Calu3 (cell line): Measurements from ENCODE around the gene GPR31. TPM values are rescaled to one million over a fixed set of nuclear protein-coding genes. Genes with fewer than 3 reads are reported as not detected.

Source experiments
- BruUV-seq: library from RNA; stranded (reverse); fragments of 400-500 nt; replicated peaks from 2 replicates; lab custom pipeline; 2021; lab: Mats Ljungman, UMichigan
- CTCF ChIA-PET: fragments of 300-600 bp; sonication (Branson Sonifier 250); formaldehyde crosslinking; loops from one replicate; lab custom pipeline; 2022; ENCODE audit warnings: antibody characterized with exemption; lab: Charles Lee
- DNase-seq: peaks from one replicate; pipeline ENCODE4 v3.0.0; 2022
- H3K27ac Mint-ChIP-seq: one replicate; pipeline ENCODE4 v1.8.0; 2022; ENCODE audit warnings: mixed read lengths; ENCODE audit not compliant: unreplicated experiment
- H3K27me3 Mint-ChIP-seq: one replicate; pipeline ENCODE4 v1.8.0; 2022; ENCODE audit warnings: mixed read lengths; ENCODE audit not compliant: unreplicated experiment
- H3K36me3 Mint-ChIP-seq: one replicate; pipeline ENCODE4 v1.8.0; 2022; ENCODE audit warnings: mild to moderate bottlenecking, moderate library complexity, mixed read lengths; ENCODE audit not compliant: insufficient read depth, unreplicated experiment
- H3K4me1 Mint-ChIP-seq: one replicate; pipeline ENCODE4 v1.8.0; 2022; ENCODE audit warnings: mild to moderate bottlenecking, low read depth, mixed read lengths; ENCODE audit not compliant: unreplicated experiment
- H3K4me3 Mint-ChIP-seq: one replicate; pipeline ENCODE4 v1.8.0; 2022; ENCODE audit warnings: mild to moderate bottlenecking, low read depth, moderate library complexity, mixed read lengths; ENCODE audit not compliant: unreplicated experiment
- H3K9me3 Mint-ChIP-seq: one replicate; pipeline ENCODE4 v1.8.0; 2022; ENCODE audit warnings: low read depth, mixed read lengths; ENCODE audit not compliant: unreplicated experiment
- intact Hi-C: fragments of 100-400 bp; cut with micrococcal nuclease; formaldehyde crosslinking; loops from one replicate; pipeline ENCODE4 v1.10.0; 2022; ENCODE audit not compliant: unreplicated experiment
- total RNA-seq: library from RNA; stranded (reverse); gene quantifications from 2 replicates; pipeline ENCODE4 v1.2.3, GENCODE V29; 2022
- TF ChIP-seq, protein P1 (sequence below): fragments of 200-600 bp; IDR thresholded peaks from one replicate; pipeline ENCODE4 v1.8.0; 2022; ENCODE audit warnings: antibody characterized with exemption; ENCODE audit not compliant: unreplicated experiment

Gene GPR31
- total RNA-seq, 1 experiment from 2014 or later = not detected

DNA sequence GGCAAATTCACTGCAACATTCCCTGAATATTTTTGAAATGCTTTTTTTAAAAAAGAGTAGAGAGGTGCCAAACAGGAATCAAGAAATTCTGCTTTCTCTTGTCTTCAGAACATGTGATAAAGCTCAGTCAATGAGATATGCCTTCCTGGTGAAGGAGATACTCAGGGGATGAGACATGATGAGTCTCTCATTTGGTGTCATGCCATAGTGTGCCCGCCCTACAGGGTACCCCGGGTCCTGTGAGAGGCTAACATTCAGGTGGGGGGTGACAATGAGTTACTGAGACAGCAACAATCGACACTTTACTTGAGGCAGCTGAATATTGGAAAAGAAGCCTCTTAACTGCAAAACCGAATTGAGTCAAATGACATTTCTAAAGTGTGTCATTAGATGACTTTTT, 28.2 kb downstream of the GPR31 start:
- BruUV-seq = no TSS peak

DNA sequence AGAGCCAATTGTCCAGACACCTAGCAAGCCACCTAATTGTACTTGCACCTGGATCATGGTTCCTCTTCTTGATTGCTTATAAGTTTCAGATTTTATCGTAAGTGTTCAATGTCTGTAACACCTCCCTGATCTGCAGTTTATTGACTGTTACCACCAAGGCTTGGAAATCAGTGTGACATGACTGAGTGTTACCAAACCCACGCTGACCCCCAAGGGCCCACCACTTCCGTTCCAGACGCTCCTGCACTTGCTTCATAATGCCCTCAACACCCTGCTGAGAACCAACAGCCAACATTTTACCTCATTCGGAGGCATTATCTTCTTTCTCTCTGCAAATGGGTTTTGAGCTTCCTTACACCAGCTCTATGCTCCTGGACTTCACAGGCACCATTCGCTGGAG, 28.6 kb downstream of the GPR31 start:
- BruUV-seq = no TSS peak
- Mint-ChIP-seq H3K36me3 (peaks cover 3% of the 10 kb centered on the region), H3K4me1 (no peaks in the 10 kb centered on the region), H3K27me3 (peaks cover 50% of the 10 kb centered on the region), H3K9me3 (no peaks in the 10 kb centered on the region), H3K4me3 (no peak overlapping the region), H3K27ac (no peak overlapping the region)
- intact Hi-C loops = no loop called here
- TF ChIP-seq, protein P1, sequence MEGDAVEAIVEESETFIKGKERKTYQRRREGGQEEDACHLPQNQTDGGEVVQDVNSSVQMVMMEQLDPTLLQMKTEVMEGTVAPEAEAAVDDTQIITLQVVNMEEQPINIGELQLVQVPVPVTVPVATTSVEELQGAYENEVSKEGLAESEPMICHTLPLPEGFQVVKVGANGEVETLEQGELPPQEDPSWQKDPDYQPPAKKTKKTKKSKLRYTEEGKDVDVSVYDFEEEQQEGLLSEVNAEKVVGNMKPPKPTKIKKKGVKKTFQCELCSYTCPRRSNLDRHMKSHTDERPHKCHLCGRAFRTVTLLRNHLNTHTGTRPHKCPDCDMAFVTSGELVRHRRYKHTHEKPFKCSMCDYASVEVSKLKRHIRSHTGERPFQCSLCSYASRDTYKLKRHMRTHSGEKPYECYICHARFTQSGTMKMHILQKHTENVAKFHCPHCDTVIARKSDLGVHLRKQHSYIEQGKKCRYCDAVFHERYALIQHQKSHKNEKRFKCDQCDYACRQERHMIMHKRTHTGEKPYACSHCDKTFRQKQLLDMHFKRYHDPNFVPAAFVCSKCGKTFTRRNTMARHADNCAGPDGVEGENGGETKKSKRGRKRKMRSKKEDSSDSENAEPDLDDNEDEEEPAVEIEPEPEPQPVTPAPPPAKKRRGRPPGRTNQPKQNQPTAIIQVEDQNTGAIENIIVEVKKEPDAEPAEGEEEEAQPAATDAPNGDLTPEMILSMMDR = no peak
- CTCF ChIA-PET = interaction anchor here (1.8 kb wide), 1 partner anchor 13 kb away, joined by 5 read pairs; no protein-coding TSS in a partner anchor
- DNase-seq = no peak

More for the DNA sequence above, 28.2 kb downstream of the GPR31 start:
- TF ChIP-seq, protein P1 = no peak
- CTCF ChIA-PET = interaction anchor here (1.8 kb wide), 1 partner anchor 12 kb away, joined by 5 read pairs; no protein-coding TSS in a partner anchor
- Mint-ChIP-seq H3K27me3 (peaks cover 54% of the 10 kb centered on the region), H3K36me3 (peaks cover 3% of the 10 kb centered on the region), H3K4me1 (no peaks in the 10 kb centered on the region), H3K4me3 (no peak overlapping the region), H3K27ac (no peak overlapping the region), H3K9me3 (no peaks in the 10 kb centered on the region)
- DNase-seq = no peak
- intact Hi-C loops = no loop called here

DNA sequence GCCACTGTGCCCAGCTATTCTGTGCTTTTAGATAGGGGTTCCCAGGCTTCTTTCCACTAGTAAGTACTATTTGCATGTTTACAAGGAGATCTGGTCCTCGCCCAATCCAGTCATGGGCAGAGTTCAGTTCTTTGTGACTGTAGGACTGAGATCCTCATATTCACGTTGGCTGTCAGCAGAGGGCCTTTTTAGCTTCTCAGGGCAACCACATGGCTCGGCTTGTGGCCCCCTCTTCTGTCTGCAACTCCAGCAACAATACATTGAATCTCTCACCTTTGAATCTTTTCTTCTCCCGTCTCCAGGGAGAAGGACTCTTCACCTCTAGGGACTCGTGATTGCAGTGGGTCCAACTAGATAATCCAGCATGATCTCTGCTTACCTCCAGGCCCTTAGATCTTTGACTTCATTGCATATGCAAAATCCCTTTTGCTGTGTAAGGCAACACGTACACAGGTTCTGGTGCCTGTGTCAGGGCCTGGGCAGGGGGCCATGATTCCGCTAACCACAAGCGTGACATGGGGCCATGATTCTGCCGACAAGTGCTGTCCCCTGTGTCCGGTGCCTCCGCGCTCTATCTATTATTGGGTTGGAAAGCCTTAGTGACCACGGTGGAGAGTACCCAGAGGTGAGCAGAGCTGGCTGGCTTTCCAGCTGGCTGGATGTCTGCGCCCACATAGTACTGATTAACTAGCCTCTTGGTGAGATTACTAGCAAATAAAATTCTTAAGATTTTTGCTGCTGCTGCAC, 29.8 kb downstream of the GPR31 start:
- Mint-ChIP-seq H3K9me3 (no peaks in the 10 kb centered on the region), H3K27ac (no peak overlapping the region), H3K4me1 (no peaks in the 10 kb centered on the region), H3K4me3 (no peak overlapping the region), H3K27me3 (peaks cover 57% of the 10 kb centered on the region), H3K36me3 (peaks cover 3% of the 10 kb centered on the region)
- CTCF ChIA-PET = interaction anchor here (1.8 kb wide), 1 partner anchor 14 kb away, joined by 5 read pairs; no protein-coding TSS in a partner anchor
- intact Hi-C loops = no loop called here
- BruUV-seq = no TSS peak
- TF ChIP-seq, protein P1 = no peak
- no peak for DNase-seq

DNA sequence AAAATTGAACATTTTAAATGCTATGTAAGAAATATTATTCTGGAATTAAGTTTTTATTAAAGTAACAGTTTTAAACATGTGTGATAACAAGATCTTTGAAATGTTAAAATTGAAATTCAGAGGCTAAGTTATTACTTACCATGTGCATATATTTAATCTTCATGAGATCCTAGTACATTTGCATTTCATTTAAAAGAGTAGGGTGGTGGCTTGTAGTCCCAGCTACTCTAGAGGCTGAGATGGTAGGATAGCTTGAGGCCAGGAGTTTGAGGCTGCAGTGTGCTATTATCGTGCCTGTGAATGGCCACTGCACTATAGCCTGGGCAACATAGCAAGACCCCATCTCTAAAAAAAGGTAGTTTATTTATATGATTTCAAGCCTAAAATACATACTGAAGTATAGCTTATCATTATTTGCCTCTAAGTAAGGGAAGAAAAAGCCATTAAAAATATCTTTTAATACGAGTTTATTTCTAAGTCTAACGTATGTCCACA, 31.9 kb downstream of the GPR31 start:
- H3K36me3 Mint-ChIP-seq = no peaks in the 10 kb centered on the region
- TF ChIP-seq, protein P1 = no peak
- intact Hi-C loops = no loop called here
- no peaks in the 10 kb centered on the region for H3K4me1 Mint-ChIP-seq
- H3K4me3 Mint-ChIP-seq = no peak overlapping the region
- peaks cover 57% of the 10 kb centered on the region for H3K27me3 Mint-ChIP-seq
- H3K9me3 Mint-ChIP-seq = no peaks in the 10 kb centered on the region
- H3K27ac Mint-ChIP-seq = no peak overlapping the region
- no peak for DNase-seq
- CTCF ChIA-PET = no interaction called here
- no TSS peak for BruUV-seq
